HG03045 (cell line): ENCODE measurements around the gene AGAP3.

Experiments used
- ATAC-seq: cut with Tn5 transposase; IDR thresholded peaks from one replicate; pipeline ENCODE4 v1.9.1; 2021; ENCODE audit warnings: mild to moderate bottlenecking, moderate library complexity; ENCODE audit not compliant: unreplicated experiment

AGAP3 gene

DNA sequence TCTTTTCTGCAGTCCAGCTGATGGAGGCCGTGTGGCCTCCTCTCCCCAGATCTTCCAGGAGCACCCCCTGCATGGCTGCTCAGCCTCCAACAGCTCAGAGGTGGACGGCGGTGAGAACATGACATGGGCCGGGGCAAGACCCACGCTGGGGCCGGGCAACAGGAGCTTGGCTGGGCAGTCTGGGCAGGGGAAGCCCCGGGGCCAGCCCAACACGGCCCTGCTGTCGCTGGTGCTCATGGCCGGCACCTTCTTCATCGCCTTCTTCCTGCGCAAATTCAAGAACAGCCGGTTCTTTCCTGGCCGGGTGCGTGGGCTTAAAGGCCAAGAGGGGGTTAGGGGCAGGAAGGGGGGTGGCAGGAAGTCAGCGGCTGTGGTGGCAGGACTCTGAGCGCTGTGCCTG lies 12.3 kb upstream of the AGAP3 start:
- no peak for ATAC-seq

DNA sequence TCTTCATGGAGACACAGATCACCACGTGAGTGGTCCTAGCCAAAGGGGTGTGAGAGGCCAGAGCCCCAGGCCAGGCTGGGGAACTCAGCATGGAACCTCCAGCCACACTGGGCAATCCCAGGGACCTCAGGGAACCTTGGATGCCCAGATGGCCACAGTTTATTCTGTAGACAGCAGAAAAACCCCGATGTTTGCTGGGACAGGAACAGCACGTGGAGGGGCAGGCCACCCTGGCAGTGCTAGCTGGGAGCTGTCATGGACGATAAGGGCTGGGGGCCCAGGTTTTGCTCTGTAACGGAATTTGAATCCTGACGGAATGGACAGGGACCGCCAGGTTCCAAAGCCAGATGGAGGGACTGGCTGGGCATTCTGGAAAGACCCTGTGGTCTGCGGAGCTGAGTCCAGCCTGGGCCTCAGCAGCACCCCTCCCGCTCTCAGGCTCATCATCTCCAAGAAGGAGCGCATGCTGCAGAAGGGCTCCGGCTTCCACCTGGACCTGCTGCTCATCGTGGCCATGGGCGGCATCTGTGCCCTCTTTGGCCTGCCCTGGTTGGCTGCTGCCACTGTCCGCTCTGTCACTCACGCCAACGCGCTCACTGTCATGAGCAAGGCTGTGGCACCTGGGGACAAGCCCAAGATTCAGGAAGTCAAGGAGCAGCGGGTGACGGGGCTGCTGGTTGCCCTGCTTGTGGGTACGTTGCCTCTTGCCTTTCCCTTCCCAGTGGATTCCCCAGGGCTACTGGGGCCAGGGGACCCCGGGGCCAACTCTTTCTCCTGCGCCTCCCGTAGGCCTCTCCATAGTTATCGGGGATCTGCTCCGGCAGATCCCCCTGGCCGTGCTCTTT lies 11.2 kb upstream of the AGAP3 start:
- ATAC-seq, result no peak

DNA sequence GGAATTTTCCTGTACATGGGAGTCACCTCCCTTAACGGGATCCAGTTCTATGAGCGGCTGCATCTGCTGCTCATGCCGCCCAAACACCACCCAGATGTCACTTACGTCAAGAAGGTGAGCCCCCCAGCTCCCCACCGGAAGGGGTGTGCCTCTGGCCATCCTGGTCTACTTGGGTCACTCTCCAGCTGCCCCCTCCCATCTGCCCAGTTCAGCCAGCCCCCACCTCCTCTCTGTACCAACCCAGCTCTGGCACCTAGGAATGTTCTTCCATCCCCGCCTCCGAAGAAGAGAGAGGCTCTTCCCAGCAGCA lies 10.7 kb upstream of the AGAP3 start:
- no peak for ATAC-seq

DNA sequence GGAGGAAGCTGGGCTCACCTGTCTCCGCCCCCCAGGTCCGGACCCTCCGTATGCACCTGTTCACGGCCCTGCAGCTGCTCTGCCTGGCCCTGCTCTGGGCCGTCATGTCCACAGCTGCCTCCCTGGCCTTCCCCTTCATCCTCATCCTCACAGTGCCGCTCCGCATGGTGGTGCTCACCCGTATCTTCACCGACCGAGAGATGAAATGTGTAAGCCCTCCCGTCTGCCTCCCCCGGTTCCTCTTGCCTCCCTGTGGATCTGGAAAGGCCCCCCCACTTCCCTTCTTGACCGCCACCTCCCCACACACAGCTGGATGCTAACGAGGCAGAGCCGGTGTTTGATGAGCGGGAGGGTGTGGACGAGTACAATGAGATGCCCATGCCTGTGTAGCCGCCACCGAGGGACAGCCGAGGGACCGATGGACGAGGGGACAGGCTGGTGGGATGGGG lies 10.3 kb upstream of the AGAP3 start:
- no peak for ATAC-seq

DNA sequence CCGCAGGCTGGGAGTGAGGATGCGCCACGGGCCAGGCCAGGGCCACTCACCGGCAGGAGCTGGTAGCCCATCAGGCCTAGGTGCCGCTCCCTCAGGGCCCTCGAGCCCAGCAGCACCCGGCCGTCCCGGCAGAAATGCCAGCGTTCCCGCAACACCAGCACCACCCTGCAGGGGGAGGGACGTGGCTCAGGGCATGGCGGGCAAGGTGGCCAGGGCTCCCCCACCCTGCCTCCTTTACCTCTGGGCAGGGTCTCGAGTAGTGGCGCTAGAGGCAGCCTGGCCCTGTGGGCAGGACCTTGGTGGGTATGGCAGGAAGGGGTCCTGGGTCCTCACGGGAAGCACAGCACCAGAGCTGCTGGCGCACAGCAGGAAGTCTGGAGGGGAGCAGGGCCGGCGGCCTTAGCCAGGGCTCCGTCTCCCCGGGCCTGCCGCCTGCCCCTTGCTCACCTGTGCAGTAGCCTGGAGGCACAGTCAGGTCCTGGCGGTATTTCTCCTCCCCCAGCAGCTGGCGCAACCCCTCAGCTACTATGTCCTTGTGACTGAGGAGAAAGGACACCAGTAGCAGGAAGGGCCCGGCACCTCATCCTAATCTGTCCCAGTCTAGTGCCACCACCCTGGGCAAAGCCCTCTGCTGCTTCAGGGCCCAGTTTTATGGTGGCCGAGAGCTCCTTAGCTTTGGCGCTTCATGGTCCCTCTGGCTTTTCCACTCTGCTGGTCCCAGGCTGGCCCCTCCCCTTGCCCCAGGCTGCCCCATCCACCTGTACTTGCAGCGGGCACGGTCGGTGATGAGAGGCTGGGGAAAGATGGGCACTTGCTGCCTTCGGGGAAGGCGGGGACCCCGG lies 9.2 kb upstream of the AGAP3 start:
- ATAC-seq, result no peak

DNA sequence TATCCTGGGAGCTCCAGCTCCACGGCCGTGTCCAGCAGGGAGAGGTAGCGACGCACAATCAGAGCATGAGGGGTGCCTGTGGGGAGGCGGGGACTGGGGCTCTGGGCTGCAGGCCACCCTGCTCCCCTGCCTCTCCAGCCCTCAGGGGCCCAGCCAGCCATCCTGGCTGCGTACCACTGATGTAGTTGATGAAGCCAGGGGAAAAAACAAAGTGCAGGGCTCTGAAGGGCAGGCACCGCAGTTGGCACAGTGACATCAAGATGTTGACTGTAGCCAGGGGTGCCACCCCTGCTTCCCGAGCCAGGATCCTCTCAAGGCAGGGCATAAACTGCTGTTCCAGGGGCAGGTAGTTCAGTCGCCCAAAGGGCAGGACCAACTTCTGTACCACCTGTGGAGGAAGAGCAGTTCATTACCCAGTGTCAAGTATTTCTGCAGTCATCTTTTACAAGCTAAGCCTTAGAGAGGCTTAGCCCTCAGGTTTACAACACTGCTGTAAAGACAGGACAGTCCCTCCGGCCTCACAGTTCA lies 8.5 kb upstream of the AGAP3 start:
- no peak for ATAC-seq

DNA sequence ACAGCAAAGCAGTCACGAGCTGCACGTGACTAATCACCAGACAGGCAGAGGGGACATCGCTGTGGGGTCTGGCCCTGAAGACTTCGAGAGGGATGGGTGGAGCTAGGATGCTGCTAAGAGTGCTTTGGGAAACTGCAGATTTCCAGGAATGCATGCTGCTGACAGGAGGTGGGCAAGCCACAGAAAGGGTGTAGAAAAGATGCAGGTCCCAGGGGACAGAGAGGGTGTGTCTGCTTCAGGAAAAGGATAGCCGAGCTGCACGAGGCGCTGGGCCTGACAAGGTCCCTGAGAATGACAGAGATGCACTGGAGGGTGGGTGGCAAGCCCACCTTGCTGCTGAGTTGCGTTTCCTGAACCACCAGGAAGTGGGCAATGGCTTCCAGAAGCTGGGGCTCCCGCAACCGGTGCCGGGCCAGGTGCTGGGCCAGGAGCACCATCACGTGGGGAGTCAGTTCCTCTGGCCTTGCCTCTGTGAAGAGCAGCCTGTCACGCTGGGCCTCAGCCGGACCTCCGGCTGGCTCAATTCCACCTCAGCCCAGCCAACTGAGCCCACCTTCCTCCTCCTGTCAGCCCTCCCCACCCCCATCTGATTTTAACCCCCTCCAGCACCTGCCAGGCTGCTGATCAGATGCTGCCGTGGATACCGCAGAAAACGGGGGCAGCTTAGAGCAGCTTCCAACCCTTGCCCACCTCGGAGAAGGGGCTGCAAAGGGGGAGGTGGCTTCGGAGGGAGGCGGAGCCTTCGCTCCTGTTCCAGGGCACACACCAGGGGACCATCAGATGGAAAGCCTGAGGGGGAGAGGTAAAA lies 7.8 kb upstream of the AGAP3 start:
- no peak for ATAC-seq

DNA sequence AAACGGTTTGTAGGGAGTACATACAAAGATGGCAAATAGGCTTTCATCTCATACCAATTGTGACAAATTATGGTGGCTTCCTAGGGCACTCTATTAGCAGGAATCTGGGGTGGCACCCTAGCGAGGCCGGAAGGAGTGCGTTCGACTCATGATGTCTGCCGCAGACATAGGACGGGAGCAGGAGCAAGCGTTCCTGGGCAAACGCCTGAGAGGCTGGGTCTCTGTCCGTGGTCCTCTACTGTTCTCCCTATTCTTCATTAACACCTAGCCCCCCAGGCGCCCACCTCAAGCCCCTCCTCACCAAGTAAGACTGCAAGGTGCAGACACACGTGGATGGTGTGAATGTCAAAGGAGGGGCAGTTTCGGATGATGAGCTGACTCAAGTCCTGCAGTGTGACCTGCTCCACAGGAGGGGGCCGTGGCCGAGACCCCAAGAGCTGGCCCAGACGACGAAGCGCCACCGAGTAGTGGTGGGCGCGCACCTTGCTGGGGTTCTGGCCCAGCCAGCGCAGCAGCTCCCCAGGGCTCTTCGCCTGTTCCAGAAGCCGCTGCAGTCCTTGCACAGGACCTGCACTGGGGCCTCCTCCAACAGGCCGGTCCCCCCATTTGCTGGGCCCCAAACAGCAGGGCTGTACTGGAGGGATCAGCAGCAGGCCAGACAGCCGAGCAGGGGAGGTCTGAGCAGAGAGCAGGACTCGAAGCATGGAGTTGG lies 6.9 kb upstream of the AGAP3 start:
- ATAC-seq, result no peak

DNA sequence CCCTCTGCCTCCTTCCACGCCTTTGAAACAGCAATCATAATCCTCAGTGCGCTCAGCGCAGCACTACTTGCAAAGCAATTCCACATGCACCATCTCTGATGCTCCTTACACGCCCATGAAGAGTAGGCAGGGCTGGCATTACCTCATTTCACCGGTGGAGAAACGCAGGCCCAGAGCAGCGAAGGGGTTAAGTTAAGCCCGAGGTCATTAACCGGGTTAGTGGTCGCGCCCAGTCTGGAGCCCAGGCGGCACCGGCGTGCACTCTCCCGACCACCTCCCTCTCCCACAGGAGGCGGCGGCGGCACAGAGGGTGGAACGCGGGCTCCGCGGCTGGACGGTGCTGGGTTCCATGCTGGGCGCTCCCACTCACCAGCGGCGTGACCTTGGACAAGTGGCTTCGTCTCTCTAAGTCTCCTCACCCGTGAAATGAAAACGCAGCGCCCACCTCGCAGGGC lies 6.2 kb upstream of the AGAP3 start:
- ATAC-seq, result peak; percentile 1

DNA sequence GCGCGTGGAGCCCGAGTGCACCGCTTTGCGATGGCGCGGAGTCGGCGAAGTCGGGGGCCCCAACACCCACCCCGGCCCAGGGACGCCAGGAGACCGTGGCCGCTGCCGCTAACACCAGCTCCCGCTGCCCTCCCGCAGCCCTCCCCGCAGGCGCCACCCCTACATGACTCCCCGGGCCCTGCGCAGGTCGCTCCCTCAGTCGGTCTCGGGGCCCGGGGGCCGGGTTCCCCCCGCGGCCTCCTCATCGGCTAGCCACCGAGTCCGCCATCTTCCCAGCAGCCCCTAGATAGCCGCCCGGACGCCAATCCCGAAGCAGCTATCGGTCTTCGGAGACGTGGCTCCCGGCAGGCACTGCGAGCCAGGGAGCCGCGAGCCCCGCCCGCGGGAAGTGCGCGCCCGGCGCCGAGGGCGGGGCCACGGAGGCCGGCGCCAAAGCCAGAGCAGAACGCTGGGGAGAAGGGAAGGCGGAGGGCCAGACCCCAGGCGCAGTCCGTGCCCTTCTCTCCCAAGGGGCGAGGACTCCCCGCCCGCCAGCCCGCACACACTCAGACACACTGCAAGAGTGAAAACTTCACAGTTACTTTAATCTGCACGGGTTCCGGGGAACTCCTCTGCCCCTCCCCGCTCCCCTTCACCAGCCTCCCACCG lies 5.6 kb upstream of the AGAP3 start, which contains the start of gene FASTK:
TSS of gene FASTK (minus strand) at position 288 of the 648 bp plus-strand sequence. CDS start at position 245, 43 bp downstream.
- peak; percentile 78 for ATAC-seq

DNA sequence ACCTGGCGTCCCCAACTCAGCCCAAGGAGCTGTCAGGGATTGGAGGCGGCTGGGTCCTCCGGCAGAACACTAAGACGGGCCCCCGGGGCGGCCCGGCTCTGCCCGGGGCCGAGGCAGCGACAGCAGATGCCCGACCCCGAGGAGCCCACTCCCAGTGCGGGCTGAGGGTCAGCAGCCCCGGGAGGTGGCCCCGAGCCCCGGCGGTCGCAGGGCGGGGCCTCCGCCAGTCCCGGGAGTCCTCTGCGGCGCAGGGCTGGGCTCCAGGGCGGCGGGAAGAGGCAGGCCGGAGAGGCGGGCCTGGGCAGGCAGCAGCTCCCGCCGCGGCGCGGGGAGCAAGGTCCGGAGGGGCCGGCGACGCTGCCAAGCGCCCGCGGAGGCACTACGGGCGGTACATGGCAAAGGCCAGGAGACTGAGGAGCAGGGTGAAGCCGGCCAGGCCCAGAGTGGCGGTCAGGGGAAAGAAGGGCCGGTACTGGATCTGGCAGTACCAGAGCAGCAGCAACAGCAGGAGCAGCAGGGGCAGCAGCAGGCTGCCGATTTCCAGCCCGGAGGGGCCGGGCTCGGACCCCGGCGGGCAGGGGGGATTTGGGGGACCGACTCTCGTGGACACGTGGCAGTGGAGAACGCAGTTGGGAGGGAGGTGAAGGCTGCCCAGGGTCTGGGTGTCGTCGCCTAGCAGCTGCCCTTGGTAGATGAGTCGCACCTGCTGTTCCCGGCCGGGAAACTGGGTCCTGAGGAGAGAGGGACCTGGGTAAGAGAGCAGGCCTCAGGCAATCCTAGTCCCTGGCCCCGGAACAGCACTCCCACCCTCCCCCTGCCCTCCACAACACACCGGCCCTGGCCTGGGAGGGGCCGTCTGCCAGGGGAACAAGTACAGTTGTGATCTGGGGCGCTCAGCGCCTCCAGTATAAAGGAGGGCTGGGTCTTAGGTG lies 4.8 kb upstream of the AGAP3 start:
- no peak for ATAC-seq

DNA sequence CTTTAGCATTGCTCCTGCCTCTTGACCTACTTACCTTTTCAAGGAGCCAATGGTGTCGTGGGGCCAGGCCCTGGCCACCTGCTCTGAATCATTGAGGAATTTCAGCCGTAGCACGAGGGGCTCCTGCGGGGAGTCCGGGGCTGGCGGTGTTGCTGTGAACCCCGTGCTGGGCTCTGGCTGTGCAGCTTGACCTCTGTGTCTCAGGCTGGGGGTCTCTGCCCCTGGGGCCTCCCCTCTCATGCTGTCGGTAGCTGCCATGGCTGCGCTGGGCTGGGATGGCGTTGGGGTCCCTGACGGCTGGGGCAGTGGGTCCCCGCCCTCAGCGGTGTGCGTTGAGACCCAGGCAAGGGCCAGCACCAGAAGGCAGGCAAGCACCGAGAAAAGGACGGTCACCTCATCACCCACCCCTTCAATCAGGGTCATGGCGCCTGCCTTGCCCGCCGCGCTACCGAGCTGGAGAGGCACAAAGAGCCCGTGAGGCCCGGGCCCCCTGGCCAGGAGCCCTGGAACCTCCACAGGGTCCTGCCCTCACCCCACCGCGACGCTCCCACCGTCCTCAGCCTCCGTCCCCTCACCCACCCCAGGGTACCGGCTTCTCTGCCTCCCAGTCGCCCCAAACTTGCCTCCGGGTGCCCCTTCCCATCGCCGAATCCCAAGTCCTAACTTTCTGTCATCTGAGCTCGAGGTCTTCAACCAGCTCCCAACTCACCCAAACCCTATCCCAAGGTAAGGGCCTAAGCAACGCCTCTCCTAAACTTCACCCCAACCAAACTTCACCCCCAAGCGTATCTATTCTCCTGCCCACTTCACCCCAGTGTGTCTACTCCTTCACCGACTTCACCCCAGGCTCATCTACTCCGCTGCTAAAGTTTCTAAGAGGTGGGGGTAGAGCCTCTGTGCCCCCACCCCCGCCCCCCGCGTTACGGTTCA lies 3.9 kb upstream of the AGAP3 start:
- no peak for ATAC-seq

DNA sequence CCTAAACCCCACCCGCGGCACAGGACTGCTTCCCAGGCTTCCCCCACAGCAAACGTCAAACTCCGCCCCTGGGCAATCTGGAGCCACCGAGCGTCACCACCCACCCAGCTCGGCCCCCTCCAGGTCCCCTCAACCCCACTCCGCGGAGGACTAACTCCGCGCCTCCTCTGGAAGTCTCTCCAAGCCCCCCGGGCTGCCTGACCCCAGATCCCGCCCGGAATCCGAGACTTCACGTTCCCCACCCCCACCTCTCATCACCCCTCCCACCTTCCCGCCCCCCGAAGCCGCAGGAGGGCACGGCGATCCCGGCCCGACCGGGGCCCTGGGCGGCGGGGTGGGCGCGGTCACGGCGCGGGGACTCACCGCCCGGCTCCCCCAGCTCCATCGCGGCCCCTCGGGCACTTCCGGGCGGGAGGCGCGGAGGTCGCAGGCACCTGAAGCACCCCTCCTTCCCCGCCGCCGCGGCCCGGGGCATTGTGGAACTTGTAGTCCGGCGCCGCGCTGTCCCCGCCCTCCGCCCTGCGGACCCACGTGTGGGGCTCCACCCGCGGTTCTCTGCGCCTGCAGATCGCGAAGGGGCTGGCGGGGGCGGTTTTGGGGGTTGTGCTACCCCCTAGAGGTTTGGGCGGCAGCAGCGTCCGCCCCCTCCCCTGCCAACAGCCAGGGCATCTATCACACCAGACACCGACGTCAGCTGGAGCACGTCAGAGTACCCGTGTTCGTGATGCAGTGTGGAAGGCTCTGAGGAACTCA lies 3.0 kb upstream of the AGAP3 start, which contains the start of gene TMUB1:
TSS of gene TMUB1 (minus strand) at position 423 of the 753 bp plus-strand sequence. CDS start 930 bp downstream, outside the sequence.
- ATAC-seq, result peak; percentile 54

DNA sequence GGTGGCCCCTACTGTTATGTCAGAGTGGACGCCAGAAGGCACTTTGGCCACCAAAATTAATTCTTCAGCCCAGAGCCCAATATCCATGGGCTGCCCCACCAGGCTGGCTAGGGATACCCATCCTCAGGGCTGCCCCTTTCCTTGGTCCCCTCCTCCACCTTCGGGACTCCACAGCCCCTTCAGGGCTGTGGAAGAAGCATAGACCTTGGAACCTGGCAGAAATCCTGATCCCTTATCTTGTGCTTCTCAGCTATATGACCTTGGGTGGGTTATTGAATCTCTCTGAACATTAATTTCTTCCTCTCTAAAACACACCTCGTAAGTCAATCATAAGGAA lies 2.5 kb upstream of the AGAP3 start:
- no peak for ATAC-seq

DNA sequence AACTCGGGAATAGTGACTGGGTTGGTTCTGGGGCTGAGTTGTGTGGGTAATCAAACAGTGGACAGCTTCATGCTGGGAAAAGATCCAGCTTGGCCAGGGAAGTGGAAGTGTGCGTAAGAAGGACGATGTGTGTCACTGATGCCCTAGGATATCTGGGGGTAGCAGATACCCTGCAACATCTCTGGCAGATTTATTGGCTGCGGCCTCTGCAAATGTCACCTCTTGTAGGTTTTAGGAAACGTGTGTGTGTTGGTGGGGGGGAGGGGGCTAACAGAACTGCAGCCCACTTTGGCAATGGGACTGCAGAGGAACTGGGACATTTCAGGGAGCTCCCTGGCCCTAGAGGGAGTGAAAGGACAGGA lies 965 bp upstream of the AGAP3 start:
- no peak for ATAC-seq

DNA sequence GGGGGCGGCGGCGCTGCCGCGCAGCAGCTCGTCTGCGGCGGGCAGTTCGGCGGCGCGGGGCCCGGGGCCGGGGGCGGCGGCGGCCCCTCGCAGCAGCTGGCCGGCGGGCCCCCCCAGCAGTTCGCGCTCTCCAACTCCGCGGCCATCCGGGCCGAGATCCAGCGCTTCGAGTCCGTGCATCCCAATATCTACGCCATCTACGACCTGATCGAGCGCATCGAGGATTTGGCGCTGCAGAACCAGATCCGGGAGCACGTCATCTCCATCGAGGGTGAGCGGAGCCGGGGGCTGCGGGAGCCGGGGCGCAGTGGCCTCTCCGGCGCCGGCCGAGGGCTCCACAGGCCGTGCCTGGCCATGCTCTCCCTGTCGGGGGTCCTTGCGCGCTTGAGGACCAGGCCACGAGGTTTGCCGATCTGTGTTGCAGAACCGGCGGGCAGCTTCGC lies 548 bp downstream of the AGAP3 start:
- ATAC-seq, result no peak
